CMK (cell line): Measurements from ENCODE around the gene EGLN3.
"Not testable (repeated sequence)": the region's sequence is repeated elsewhere in the genome, so short reads cannot be mapped to it uniquely, and the experiment has no call there.

Experiments used
- DNase-seq: peaks from one replicate; pipeline ENCODE4 v3.0.0-alpha.2; 2010; ENCODE audit warnings: low read depth

EGLN3 gene

GRCh38 chr14:33934938-33935337 lies 15.9 kb downstream of the EGLN3 start:
- no peak for DNase-seq

GRCh38 chr14:33934043-33934750 lies 16.7 kb downstream of the EGLN3 start:
- DNase-seq = no peak

- no peak for DNase-seq
Measured at GRCh38 chr14:33933386-33933933, 17.4 kb downstream of the EGLN3 start.

- no peak for DNase-seq
Measured at GRCh38 chr14:33932576-33933345, 18.1 kb downstream of the EGLN3 start.

- no peak for DNase-seq
Measured at GRCh38 chr14:33932033-33932432, 18.8 kb downstream of the EGLN3 start.

GRCh38 chr14:33931461-33931860 lies 19.4 kb downstream of the EGLN3 start:
- no peak for DNase-seq

- DNase-seq = no peak
Measured at GRCh38 chr14:33930439-33930838, 20.4 kb downstream of the EGLN3 start.

- no peak for DNase-seq
Measured at GRCh38 chr14:33929799-33930408, 21.0 kb downstream of the EGLN3 start.

- no peak for DNase-seq
Measured at GRCh38 chr14:33928895-33929294, 22.0 kb downstream of the EGLN3 start.

- DNase-seq = no peak
Measured at GRCh38 chr14:33927944-33928343, 22.9 kb downstream of the EGLN3 start.

GRCh38 chr14:33926967-33927366 lies 23.9 kb downstream of the EGLN3 start:
- DNase-seq = not testable (repeated sequence)

- no peak for DNase-seq
Measured at GRCh38 chr14:33925946-33926345, 24.9 kb downstream of the EGLN3 start.

- DNase-seq = no peak
Measured at GRCh38 chr14:33925235-33925634, 25.6 kb downstream of the EGLN3 start.

- DNase-seq = no peak
Measured at GRCh38 chr14:33924566-33925100, 26.2 kb downstream of the EGLN3 start.

- no peak for DNase-seq
Measured at GRCh38 chr14:33922125-33922524, 28.7 kb downstream of the EGLN3 start.

GRCh38 chr14:33918256-33918655 lies 32.6 kb downstream of the EGLN3 start:
- DNase-seq = no peak

GRCh38 chr14:33917661-33918060 lies 33.2 kb downstream of the EGLN3 start:
- no peak for DNase-seq

GRCh38 chr14:33916663-33917565 lies 34.0 kb downstream of the EGLN3 start:
- peak; percentile 50 for DNase-seq

- DNase-seq = no peak
Measured at GRCh38 chr14:33915682-33916081, 35.2 kb downstream of the EGLN3 start.

GRCh38 chr14:33914676-33915516 lies 36.0 kb downstream of the EGLN3 start:
- DNase-seq = no peak

GRCh38 chr14:33911046-33911445 lies 39.8 kb downstream of the EGLN3 start:
- DNase-seq = no peak
